GM21529 (cell line): ENCODE results near the gene CHCHD6.

Experiments
- ATAC-seq: cut with Tn5 transposase; IDR thresholded peaks from one replicate; pipeline ENCODE4 v1.9.1; 2021; ENCODE audit not compliant: unreplicated experiment

Gene CHCHD6

GRCh38 chr3:126668450-126669401 is 35.3 kb upstream of the CHCHD6 start:
- ATAC-seq: no peak

- no peak for ATAC-seq
Measured at GRCh38 chr3:126671521-126671920, 32.5 kb upstream of the CHCHD6 start.

- no peak for ATAC-seq
Measured at GRCh38 chr3:126672340-126672739, 31.7 kb upstream of the CHCHD6 start.

GRCh38 chr3:126672741-126673140 is 31.3 kb upstream of the CHCHD6 start:
- ATAC-seq: no peak

- no peak for ATAC-seq
Measured at GRCh38 chr3:126676919-126677705, 26.9 kb upstream of the CHCHD6 start.

- no peak for ATAC-seq
Measured at GRCh38 chr3:126677862-126678503, 26.1 kb upstream of the CHCHD6 start.

GRCh38 chr3:126678693-126679317 is 25.2 kb upstream of the CHCHD6 start:
- no peak for ATAC-seq

GRCh38 chr3:126679318-126679751 is 24.7 kb upstream of the CHCHD6 start:
- peak; percentile 48 for ATAC-seq

- no peak for ATAC-seq
Measured at GRCh38 chr3:126679831-126680666, 24.0 kb upstream of the CHCHD6 start.

GRCh38 chr3:126680667-126681055 is 23.4 kb upstream of the CHCHD6 start:
- no peak for ATAC-seq

- ATAC-seq: no peak
Measured at GRCh38 chr3:126682009-126682408, 22.0 kb upstream of the CHCHD6 start.

GRCh38 chr3:126683069-126683468 is 21.0 kb upstream of the CHCHD6 start:
- no peak for ATAC-seq

GRCh38 chr3:126684218-126684751 is 19.8 kb upstream of the CHCHD6 start:
- ATAC-seq: no peak

GRCh38 chr3:126685021-126685420 is 19.0 kb upstream of the CHCHD6 start:
- ATAC-seq: no peak

- no peak for ATAC-seq
Measured at GRCh38 chr3:126685493-126685892, 18.5 kb upstream of the CHCHD6 start.

GRCh38 chr3:126691765-126692164 is 12.3 kb upstream of the CHCHD6 start:
- ATAC-seq: no peak

GRCh38 chr3:126692858-126693257 is 11.2 kb upstream of the CHCHD6 start:
- no peak for ATAC-seq

- no peak for ATAC-seq
Measured at GRCh38 chr3:126693921-126694320, 10.1 kb upstream of the CHCHD6 start.

- ATAC-seq: no peak
Measured at GRCh38 chr3:126696701-126697267, 7.3 kb upstream of the CHCHD6 start.
